IPS-20b (cell line): Measurements from ENCODE around the gene ZNHIT2.

Experiments used
- H3K27ac ChIP-seq: one replicate; pipeline ENCODE4 v1.5.1; 2013; ENCODE audit warnings: low read length
- H3K27me3 ChIP-seq: 2 replicates; pipeline ENCODE4 v1.6.1; 2013; ENCODE audit warnings: mild to moderate bottlenecking, low read length, inconsistent platforms; ENCODE audit not compliant: insufficient read depth
- H3K36me3 ChIP-seq: 2 replicates; pipeline ENCODE4 v1.6.1; 2013; ENCODE audit warnings: low read depth, mild to moderate bottlenecking, inconsistent platforms, low read length, moderate library complexity; ENCODE audit not compliant: insufficient read depth
- H3K4me1 ChIP-seq: 2 replicates; pipeline ENCODE4 v1.6.1; 2013; ENCODE audit warnings: mild to moderate bottlenecking, control low read depth, inconsistent platforms, low read length, moderate library complexity; ENCODE audit not compliant: insufficient read depth
- H3K4me3 ChIP-seq: 2 replicates; pipeline ENCODE4 v1.5.1; 2013; ENCODE audit warnings: mild to moderate bottlenecking, low read length, inconsistent platforms
- H3K9ac ChIP-seq: 2 replicates; pipeline ENCODE4 v1.6.1; 2013; ENCODE audit warnings: low read depth, mild to moderate bottlenecking, inconsistent platforms, low read length, moderate library complexity
- H3K9me3 ChIP-seq: 2 replicates; pipeline ENCODE4 v1.6.1; 2013; ENCODE audit warnings: mild to moderate bottlenecking, low read depth, low read length, inconsistent platforms; ENCODE audit not compliant: insufficient read depth

ZNHIT2 gene

GRCh38 chr11:65090628-65091027 is 26.9 kb downstream of the ZNHIT2 start:
- no peak overlapping the region for H3K4me3 ChIP-seq
- peaks cover 24% of the 10 kb centered on the region for H3K36me3 ChIP-seq
- no peaks in the 10 kb centered on the region for H3K27me3 ChIP-seq
- H3K9me3 ChIP-seq, result no peaks in the 10 kb centered on the region
- H3K27ac ChIP-seq, result no peak overlapping the region
- no peaks in the 10 kb centered on the region for H3K4me1 ChIP-seq
- H3K9ac ChIP-seq, result no peak overlapping the region

- Histone ChIP-seq H3K4me1 (0 out of 2 replicates have a peak, but pooled peaks cover 4% of the 10 kb centered on the region), H3K27ac (no peak overlapping the region), H3K36me3 (peaks cover 30% of the 10 kb centered on the region), H3K9me3 (no peaks in the 10 kb centered on the region), H3K9ac (no peak overlapping the region), H3K27me3 (no peaks in the 10 kb centered on the region), H3K4me3 (no peak overlapping the region)
Measured at GRCh38 chr11:65089621-65090020, 27.9 kb downstream of the ZNHIT2 start.

- Histone ChIP-seq H3K27me3 (no peaks in the 10 kb centered on the region), H3K4me1 (peaks cover 8% of the 10 kb centered on the region), H3K36me3 (peaks cover 30% of the 10 kb centered on the region), H3K9me3 (no peaks in the 10 kb centered on the region), H3K9ac (no peak overlapping the region), H3K27ac (no peak overlapping the region), H3K4me3 (no peak overlapping the region)
Measured at GRCh38 chr11:65087827-65088226, 29.7 kb downstream of the ZNHIT2 start.

- H3K27me3 ChIP-seq, result no peaks in the 10 kb centered on the region
- H3K36me3 ChIP-seq, result peaks cover 36% of the 10 kb centered on the region
- no peak overlapping the region for H3K27ac ChIP-seq
- no peak overlapping the region for H3K9ac ChIP-seq
- no peaks in the 10 kb centered on the region for H3K9me3 ChIP-seq
- peaks cover 10% of the 10 kb centered on the region for H3K4me1 ChIP-seq
- no peak overlapping the region for H3K4me3 ChIP-seq
Measured at GRCh38 chr11:65087216-65087615, 30.3 kb downstream of the ZNHIT2 start.

GRCh38 chr11:65086809-65087208 is 30.7 kb downstream of the ZNHIT2 start:
- Histone ChIP-seq H3K27me3 (no peaks in the 10 kb centered on the region), H3K4me1 (peaks cover 10% of the 10 kb centered on the region), H3K27ac (no peak overlapping the region), H3K9ac (no peak overlapping the region), H3K4me3 (no peak overlapping the region), H3K9me3 (no peaks in the 10 kb centered on the region), H3K36me3 (peaks cover 40% of the 10 kb centered on the region)

GRCh38 chr11:65085446-65085845 is 32.1 kb downstream of the ZNHIT2 start:
- H3K9me3 ChIP-seq, result no peaks in the 10 kb centered on the region
- no peak overlapping the region for H3K27ac ChIP-seq
- H3K36me3 ChIP-seq, result peaks cover 54% of the 10 kb centered on the region
- H3K9ac ChIP-seq, result 0 out of 2 replicates have a peak overlapping the region, but pooled peaks have one; percentile 99
- H3K4me3 ChIP-seq, result peak overlapping the region; percentile 97; the same call in 1 of the 2 replicates
- H3K27me3 ChIP-seq, result no peaks in the 10 kb centered on the region
- peaks cover 10% of the 10 kb centered on the region for H3K4me1 ChIP-seq

- Histone ChIP-seq H3K27ac (peak overlapping the region; percentile 86), H3K4me1 (peaks cover 10% of the 10 kb centered on the region)
Measured at GRCh38 chr11:65084598-65085375, 32.7 kb downstream of the ZNHIT2 start.

GRCh38 chr11:65083834-65084597 is 33.5 kb downstream of the ZNHIT2 start, which contains the start of the genes CDCA5 and ZFPL1:
Gene CDCA5, minus strand, starts transcription at chr11:65084040. Its CDS starts 62 bp downstream, at chr11:65083978.
Gene ZFPL1, plus strand, starts transcription at chr11:65084222. Its CDS starts 477 bp downstream, at chr11:65084699.
- Histone ChIP-seq H3K36me3 (peaks cover 64% of the 10 kb centered on the region), H3K9me3 (no peaks in the 10 kb centered on the region), H3K27me3 (no peaks in the 10 kb centered on the region), H3K27ac (peak within 1 kb of the TSS; percentile 86), H3K4me3 (peak within 1 kb of the TSS; percentile 97), H3K4me1 (peaks cover 10% of the 10 kb centered on the region), H3K9ac (peak within 1 kb of the TSS; percentile 99)

More at GRCh38 chr11:65084598-65085375, 32.7 kb downstream of the ZNHIT2 start:
- H3K9ac ChIP-seq, result peak overlapping the region; percentile 99
- no peaks in the 10 kb centered on the region for H3K27me3 ChIP-seq
- peaks cover 59% of the 10 kb centered on the region for H3K36me3 ChIP-seq
- H3K9me3 ChIP-seq, result no peaks in the 10 kb centered on the region
- H3K4me3 ChIP-seq, result peak overlapping the region; percentile 97

- peak overlapping the region; percentile 97 for H3K4me3 ChIP-seq
- peaks cover 10% of the 10 kb centered on the region for H3K4me1 ChIP-seq
- peaks cover 67% of the 10 kb centered on the region for H3K36me3 ChIP-seq
Measured at GRCh38 chr11:65083134-65083833, 34.2 kb downstream of the ZNHIT2 start.

GRCh38 chr11:65078786-65079342 is 38.6 kb downstream of the ZNHIT2 start:
- Histone ChIP-seq H3K4me1 (peaks cover 6% of the 10 kb centered on the region), H3K27ac (no peak overlapping the region), H3K9ac (no peak overlapping the region), H3K4me3 (no peak overlapping the region), H3K9me3 (no peaks in the 10 kb centered on the region), H3K36me3 (peaks cover 71% of the 10 kb centered on the region), H3K27me3 (no peaks in the 10 kb centered on the region)

More at GRCh38 chr11:65083134-65083833, 34.2 kb downstream of the ZNHIT2 start:
- peak overlapping the region; percentile 99 for H3K9ac ChIP-seq
- H3K27ac ChIP-seq, result peak overlapping the region; percentile 75
- no peaks in the 10 kb centered on the region for H3K27me3 ChIP-seq
- no peaks in the 10 kb centered on the region for H3K9me3 ChIP-seq

GRCh38 chr11:65078151-65078550 is 39.4 kb downstream of the ZNHIT2 start:
- Histone ChIP-seq H3K9ac (no peak overlapping the region), H3K36me3 (peaks cover 71% of the 10 kb centered on the region), H3K4me1 (peaks cover 6% of the 10 kb centered on the region), H3K27me3 (no peaks in the 10 kb centered on the region), H3K4me3 (no peak overlapping the region), H3K27ac (no peak overlapping the region), H3K9me3 (no peaks in the 10 kb centered on the region)
